Medulla oblongata (tissue), 1 donor: ENCODE data around the gene TSSK3.

Experiments used
- DNase-seq: peaks from one replicate; pipeline ENCODE4 v3.0.0-alpha.2; 2015; ENCODE audit errors: extremely low spot score

TSSK3 gene

GRCh38 chr1:32398401-32398800 lies 36.1 kb downstream of the TSSK3 start:
- DNase-seq = no peak

GRCh38 chr1:32399843-32400242 lies 37.5 kb downstream of the TSSK3 start:
- no peak for DNase-seq

GRCh38 chr1:32400876-32401631 lies 38.7 kb downstream of the TSSK3 start:
- peak; percentile 90 for DNase-seq

- DNase-seq = no peak
These were observed 42.6 kb downstream of the TSSK3 start for GRCh38 chr1:32404946-32405345.

GRCh38 chr1:32405672-32406467 lies 43.5 kb downstream of the TSSK3 start:
- DNase-seq = no peak

GRCh38 chr1:32406629-32407111 lies 44.3 kb downstream of the TSSK3 start:
- no peak for DNase-seq

- no peak for DNase-seq
These were observed 48.9 kb downstream of the TSSK3 start for GRCh38 chr1:32411261-32411660.

- peak; percentile 77 for DNase-seq
These were observed 51.3 kb downstream of the TSSK3 start for GRCh38 chr1:32413507-32414185.
